ENCODE measurements around the gene TEX10.

Gene TEX10

DNA sequence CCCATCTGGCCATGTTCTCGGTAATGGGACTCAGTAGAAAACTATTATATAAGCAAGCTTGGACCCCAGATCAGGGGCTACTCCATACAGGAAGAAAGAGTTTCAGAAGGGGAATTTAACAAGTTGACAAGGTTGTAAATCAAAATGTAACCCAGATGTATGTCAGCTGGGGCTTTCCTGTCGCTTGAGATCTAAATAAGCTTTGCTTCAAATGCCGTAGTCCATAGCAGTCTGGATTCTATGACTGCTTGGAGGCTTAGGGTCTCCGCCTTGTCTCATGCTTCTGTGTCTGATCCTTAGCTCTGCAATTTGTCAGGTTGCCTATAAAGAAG is 70.4 kb downstream of the TEX10 start:
- no peak for DNase-seq

- DNase-seq, result no peak
These were observed 70.9 kb downstream of the TEX10 start for GRCh38 chr9:100281676-100282387.

DNA sequence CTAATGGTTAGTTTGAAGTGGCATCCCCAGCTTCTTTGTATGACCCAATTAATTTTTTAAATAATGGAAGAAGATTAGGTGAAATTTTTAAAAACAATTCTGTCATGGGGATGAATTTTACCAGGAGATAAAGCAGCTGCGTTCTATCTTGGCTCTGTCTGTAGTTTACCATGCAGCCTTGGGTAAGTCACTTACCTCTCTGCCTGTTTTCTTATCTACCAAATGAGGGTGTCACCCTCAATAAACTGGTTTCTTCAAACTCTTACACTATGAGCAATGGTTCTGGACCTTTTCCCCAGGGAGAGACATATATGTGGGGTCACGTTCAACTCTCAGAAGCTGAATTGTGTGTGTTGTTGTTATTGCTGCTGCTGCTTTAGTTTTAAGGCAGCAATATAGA is 71.7 kb downstream of the TEX10 start:
- no peak for DNase-seq

DNA sequence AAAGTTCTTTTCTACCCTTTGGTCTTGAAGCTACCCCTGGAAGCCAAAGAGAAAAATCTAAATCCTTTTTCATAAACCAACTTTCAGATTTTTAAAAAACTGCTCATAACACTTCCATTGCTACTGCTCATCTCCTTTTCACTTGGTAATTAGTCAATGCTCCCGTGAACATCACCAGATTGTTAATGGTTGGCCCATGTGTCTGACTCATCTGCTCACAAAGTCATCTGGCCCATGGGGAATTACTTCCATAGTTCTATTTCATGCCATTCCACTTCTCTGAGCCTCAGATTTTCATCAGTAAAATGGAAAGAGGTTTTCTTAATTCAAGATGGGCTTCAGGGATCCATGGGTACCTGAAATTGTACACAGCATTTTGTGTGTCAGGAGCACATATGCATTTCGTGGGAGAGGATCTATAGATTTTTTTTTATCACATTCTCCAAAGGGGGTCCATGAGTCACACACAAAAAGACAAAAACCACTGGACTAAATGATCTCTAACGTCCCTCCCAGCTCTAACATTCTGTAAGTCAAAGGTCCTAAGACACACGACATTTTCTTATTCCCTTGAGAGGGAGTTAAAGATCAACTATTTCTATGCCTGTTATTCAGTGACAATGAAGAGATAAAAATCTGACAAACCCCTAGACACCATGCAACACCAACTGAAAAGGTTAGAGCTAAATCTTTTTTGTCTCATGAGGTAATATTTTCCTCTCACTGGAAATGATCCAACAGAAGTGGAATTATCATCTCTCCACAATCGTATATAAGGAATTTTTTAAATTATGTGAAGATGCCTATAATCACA is 75.4 kb downstream of the TEX10 start:
- DNase-seq, result no peak

GRCh38 chr9:100269656-100270055 is 83.1 kb downstream of the TEX10 start:
- no peak for DNase-seq

DNA sequence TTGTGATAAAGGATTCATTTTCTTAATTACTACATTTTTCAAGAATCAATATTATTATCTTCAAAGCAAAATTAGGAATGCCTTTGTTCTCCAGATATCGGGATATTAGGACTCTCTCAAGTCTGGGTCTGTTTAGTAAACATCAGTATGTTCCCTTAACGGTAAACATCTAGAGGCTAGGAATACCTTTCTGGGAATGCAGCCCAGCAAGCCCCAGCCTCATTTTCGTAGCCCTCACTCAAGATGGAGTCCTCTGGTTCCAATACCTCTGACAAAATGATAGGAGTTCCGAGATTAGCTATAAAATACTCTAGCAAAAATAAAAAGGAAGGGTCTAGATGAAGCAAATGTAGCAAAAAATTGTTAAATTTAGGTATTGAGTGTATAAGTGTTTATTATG is 84.5 kb downstream of the TEX10 start:
- DNase-seq, result no peak

DNA sequence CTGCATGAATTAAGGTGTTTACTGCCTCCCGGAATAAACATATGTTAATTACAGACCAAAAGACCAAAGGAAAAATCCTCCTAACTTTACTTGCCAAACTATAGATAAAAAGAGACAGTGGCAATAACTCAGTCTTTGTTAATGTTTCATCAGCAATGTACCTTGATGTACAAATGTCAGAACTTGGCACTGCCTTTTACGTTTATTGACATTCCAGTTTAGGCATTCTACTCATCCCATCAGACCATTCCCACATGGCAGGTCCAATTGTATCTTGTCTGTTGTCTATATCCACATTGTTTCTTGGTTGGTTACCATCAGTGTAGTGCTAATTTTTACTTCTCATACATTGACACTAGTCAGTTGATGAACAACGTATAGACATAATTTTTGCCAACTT is 85.5 kb downstream of the TEX10 start:
- no peak for DNase-seq
